Fibroblast of villous mesenchyme (primary cell): ENCODE measurements around the gene PTOV1. TPM values are rescaled to one million over a fixed set of nuclear protein-coding genes. Genes with fewer than 3 reads are reported as not detected.

Experiments
- DNase-seq: peaks from one replicate; pipeline ENCODE4 v3.0.0-alpha.2; 2010; ENCODE audit warnings: low read depth
- H3K4me3 ChIP-seq: 2 replicates; pipeline ENCODE4 v1.5.1; 2011; ENCODE audit warnings: low read depth, mild to moderate bottlenecking, low read length
- CTCF ChIP-seq: IDR thresholded peaks from 2 replicates; pipeline ENCODE4 v1.5.1; 2012; ENCODE audit warnings: low read depth, mild to moderate bottlenecking, low read length; ENCODE audit not compliant: insufficient read depth
- total RNA-seq: library from RNA; depleted of rRNA; stranded (reverse); fragments of >200 nt; gene quantifications from 2 replicates; pipeline ENCODE4 v1.2.3, GENCODE V29; 2012

The PTOV1 gene
- total RNA-seq, 1 donor = 47.9 TPM

DNA sequence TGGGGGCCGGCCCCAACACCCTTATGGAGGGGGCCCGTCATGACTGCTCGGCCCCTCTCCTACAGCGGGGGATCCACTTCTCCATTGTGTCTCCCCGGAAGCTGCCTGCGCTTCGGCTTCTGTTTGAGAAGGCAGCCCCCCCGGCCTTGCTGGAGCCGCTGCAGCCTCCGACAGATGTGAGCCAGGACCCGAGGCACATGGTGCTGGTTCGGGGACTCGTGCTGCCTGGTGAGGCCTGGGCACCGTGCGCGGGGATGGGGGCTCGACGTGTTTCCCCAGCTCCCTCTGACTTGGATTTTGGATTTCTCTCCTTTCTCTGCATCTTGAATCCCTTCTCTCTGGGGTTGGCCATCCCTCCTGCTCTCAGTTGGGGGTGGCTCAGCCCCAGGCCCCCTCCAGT lies 21.2 kb upstream of the PTOV1 start:
- no peak overlapping the region for H3K4me3 ChIP-seq
- TF ChIP-seq CTCF = no peak
- no peak for DNase-seq

GRCh38 chr19:49830766-49831165 lies 20.2 kb upstream of the PTOV1 start:
- H3K4me3 ChIP-seq = no peak overlapping the region
- TF ChIP-seq CTCF = no peak
- DNase-seq = no peak

DNA sequence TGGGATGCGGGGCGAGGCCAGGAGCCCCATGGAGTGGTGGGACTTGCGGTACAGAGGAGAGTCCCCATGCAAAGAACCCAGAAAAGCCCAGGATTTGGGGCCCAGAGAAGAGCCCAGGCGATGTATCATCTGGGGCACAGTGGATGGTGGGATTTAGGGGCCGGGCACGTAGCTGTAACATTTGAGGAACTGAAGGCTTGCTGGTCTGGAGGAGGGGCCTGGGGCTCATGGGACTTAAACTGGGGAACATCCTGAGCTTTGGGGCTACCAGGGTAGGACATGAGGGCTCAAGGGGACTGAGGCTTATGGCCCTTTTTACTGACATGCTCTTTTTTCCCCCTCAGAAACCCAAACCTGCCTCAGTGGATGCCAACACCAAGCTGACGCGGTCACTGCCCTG lies 19.4 kb upstream of the PTOV1 start:
- TF ChIP-seq CTCF = no peak
- DNase-seq = no peak
- H3K4me3 ChIP-seq = no peak overlapping the region

GRCh38 chr19:49832556-49832955 lies 18.4 kb upstream of the PTOV1 start:
- no peak overlapping the region for H3K4me3 ChIP-seq
- no peak for TF ChIP-seq CTCF
- DNase-seq = no peak

- H3K4me3 ChIP-seq = no peak overlapping the region
- TF ChIP-seq CTCF = no peak
- DNase-seq = no peak
Measured at GRCh38 chr19:49833599-49833998, 17.4 kb upstream of the PTOV1 start.

DNA sequence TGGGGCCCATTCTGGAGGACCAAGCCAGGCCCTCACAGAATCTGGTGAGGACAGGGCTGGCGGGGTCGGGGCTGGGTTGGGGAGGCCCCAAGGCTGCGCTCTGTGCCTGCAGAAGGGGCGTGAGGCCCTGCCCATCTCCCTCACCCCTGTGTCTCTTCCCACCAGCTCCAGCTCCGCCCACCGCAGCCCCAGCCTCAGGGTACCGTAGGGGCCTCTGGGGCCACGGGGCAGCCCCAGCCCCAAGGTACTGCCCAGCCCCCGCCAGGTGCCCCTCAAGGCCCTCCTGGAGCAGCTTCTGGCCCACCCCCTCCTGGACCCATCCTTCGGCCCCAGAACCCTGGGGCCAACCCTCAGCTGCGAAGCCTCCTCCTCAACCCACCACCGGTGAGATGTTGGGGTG lies 15.4 kb upstream of the PTOV1 start:
- TF ChIP-seq CTCF = no peak
- no peak overlapping the region for H3K4me3 ChIP-seq
- DNase-seq = no peak

- DNase-seq = no peak
- TF ChIP-seq CTCF = no peak
- H3K4me3 ChIP-seq = no peak overlapping the region
Measured at GRCh38 chr19:49836176-49837008, 14.6 kb upstream of the PTOV1 start.
